ENCODE results near the gene RPS5.

DNA sequence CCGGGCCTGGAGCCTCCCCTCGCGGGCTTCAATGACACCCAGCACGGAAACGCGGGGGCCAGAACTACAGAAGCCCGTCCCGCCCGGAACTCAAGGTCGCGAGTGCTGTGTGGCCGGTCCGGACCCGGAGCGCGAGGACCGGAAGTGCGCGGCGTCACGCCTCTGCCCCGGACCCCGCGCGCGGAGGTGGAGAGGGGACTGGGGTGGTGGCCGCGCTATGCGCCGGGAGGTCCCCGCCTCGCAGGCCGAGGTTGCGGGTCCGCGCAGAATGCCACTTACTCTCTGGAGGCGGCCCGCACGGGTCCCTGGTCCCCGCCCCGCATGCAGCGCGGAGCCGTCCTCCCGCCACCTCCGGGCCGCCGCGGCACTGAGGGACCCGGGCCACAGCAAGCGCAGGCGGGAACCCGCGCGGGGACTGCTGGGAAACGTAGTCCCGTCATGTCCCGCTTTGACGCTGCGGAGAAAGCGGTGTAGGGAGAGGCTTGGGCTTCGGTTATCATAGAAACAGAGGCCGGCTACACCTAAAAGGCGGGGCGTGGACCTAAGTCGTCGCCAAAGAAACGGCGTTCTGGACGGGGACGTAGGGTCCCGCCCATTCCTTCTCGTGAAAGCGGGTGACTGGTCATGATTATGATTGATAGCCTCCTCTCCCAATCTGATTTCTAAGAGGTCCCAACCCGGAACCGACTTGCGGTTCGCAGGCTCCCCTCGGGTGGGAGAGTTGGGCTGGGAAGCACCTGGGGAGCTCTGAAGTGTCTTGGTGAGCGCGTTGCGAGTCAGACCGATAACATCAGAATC is 6.2 kb upstream of the RPS5 start, which contains the start of gene ZNF837:
- no peak for TF ChIP-seq EZH2 (optimal IDR thresholded peaks at IDR 0.05; ENCODE audit: low read depth, low read length)
- no peak for TF ChIP-seq CTCF (IDR thresholded peaks at IDR 0.05; ENCODE audit: low read length)
- TF ChIP-seq EZH2phosphoT487 (IDR thresholded peaks at IDR 0.05; ENCODE audit: low read length), result no peak
